ENCODE data around the gene LAMTOR2.

LAMTOR2 gene

GRCh38 chr1:156019946-156020292 lies 34.7 kb upstream of the LAMTOR2 start:
- H3K27ac ChIP-seq: peak overlapping the region; percentile 73; the same call in 1 of the 2 replicates
- TF ChIP-seq CTCF (conservative IDR thresholded peaks at IDR 0.05): no peak

- no peak for TF ChIP-seq CTCF (conservative IDR thresholded peaks at IDR 0.05)
- H3K27ac ChIP-seq: peak within 1 kb of the TSS; percentile 73
Measured at GRCh38 chr1:156020293-156021092, 34.1 kb upstream of the LAMTOR2 start, which contains the start of gene SSR2. TSS of gene SSR2 (minus strand) at chr1:156020951. CDS start at chr1:156020167, 784 bp downstream.

- peak overlapping the region; percentile 73 for H3K27ac ChIP-seq
Measured at GRCh38 chr1:156021093-156021428, 33.5 kb upstream of the LAMTOR2 start.

GRCh38 chr1:156021954-156022353 lies 32.6 kb upstream of the LAMTOR2 start:
- TF ChIP-seq CTCF (conservative IDR thresholded peaks at IDR 0.05): no peak
- no peak overlapping the region for H3K27ac ChIP-seq

More at GRCh38 chr1:156021093-156021428, 33.5 kb upstream of the LAMTOR2 start:
- no peak for TF ChIP-seq CTCF (conservative IDR thresholded peaks at IDR 0.05)

GRCh38 chr1:156024801-156025200 lies 29.8 kb upstream of the LAMTOR2 start:
- H3K27ac ChIP-seq: no peak overlapping the region
- TF ChIP-seq CTCF (conservative IDR thresholded peaks at IDR 0.05): no peak

- no peak overlapping the region for H3K27ac ChIP-seq
- peak; percentile 54 for TF ChIP-seq CTCF (conservative IDR thresholded peaks at IDR 0.05)
Measured at GRCh38 chr1:156025876-156026275, 28.7 kb upstream of the LAMTOR2 start.

GRCh38 chr1:156026588-156026987 lies 28.0 kb upstream of the LAMTOR2 start:
- TF ChIP-seq CTCF (conservative IDR thresholded peaks at IDR 0.05): no peak
- no peak overlapping the region for H3K27ac ChIP-seq

Measured in VCaP (cell line).